Measurements from ENCODE around the gene LAMB1.

The LAMB1 gene

DNA sequence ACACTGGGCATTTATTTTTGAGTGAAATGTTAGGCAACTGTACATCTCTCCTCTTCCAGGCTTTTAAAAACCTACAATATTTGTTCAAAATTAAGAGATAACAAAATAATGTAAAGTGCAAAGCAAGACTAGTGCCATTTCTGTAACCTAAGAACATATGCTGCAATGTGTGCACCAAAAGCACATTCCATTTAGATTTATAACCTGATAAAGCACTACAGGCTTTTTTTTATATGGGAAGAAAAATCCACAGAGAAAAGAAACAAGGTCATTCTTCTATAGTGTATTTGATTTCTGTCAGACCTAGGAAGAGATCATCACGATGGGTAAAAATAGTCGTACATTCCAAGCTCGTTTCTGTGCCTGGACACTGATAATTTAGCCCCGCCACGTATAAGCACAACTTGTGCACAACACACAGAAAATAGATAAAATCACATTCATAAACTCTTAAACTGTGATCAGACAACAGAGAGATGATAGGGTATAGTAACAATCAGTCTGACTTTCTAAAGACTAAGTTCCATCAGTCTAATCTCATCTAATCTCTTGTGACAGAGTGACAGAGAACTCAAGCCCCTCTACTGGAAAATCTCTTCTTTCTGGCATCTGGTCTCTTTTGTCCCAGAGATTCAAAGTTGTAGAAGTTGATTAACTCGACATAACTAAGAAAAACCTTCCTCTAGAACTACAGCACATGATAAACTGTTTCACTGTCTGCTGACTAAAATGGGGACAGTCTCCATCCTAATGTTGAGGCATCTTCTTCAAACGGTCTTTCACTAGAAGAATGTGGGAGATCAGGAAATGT lies 6.7 kb downstream of the LAMB1 start:
- peak; percentile 65 for DNase-seq
- Histone ChIP-seq H3K27me3 (ENCODE audit: control insufficient read depth in 1 of 2, insufficient read depth in 1 of 2, low read length in 2 of 2) (no peaks in the 10 kb centered on the region), H3K23ac (ENCODE audit: low read length in 2 of 2) (no peak overlapping the region), H3K27ac (ENCODE audit: low read length, poor library complexity, severe bottlenecking) (peak overlapping the region; percentile 97), H2BK15ac (ENCODE audit: low read depth, poor library complexity, severe bottlenecking) (no peak overlapping the region), H3K9me3 (ENCODE audit: control insufficient read depth, low read length) (no peaks in the 10 kb centered on the region), H3K9ac (ENCODE audit: low read length) (peak overlapping the region; percentile 61), H4K91ac (ENCODE audit: low read length) (no peak overlapping the region), H3K14ac (ENCODE audit: low read length in 2 of 2) (no peak overlapping the region), H2AFZ (ENCODE audit: low read depth, low read length) (no peak overlapping the region), H2AK5ac (ENCODE audit: low read length, severe bottlenecking) (peak overlapping the region; percentile 62), H4K8ac (ENCODE audit: low read length) (no peak overlapping the region), H2BK120ac (ENCODE audit: low read depth, low read length) (no peak overlapping the region), H2BK12ac (ENCODE audit: low read length in 2 of 2) (peak overlapping the region in 1 of 2 experiments; percentile 77), H3K4me3 (ENCODE audit: insufficient read depth in 1 of 2, low read depth in 1 of 2, low read length in 2 of 2) (no peak overlapping the region), H3K4ac (ENCODE audit: low read depth in 1 of 2, low read length in 2 of 2) (no peak overlapping the region), H3K79me1 (replicated peaks; ENCODE audit: low read length, poor library complexity, severe bottlenecking) (peaks cover 3% of the 10 kb centered on the region), H3K4me1 (ENCODE audit: control insufficient read depth, insufficient read depth, low read depth, low read length) (peaks cover 5% of the 10 kb centered on the region), H2BK5ac (ENCODE audit: low read depth, low read length, poor library complexity, severe bottlenecking) (peak overlapping the region; percentile 68), H3K4me2 (ENCODE audit: low read length, poor library complexity, severe bottlenecking) (no peak overlapping the region), H3K18ac (ENCODE audit: low read depth in 1 of 2, low read length in 2 of 2) (no peak overlapping the region), H3K36me3 (ENCODE audit: control insufficient read depth in 1 of 2, insufficient read depth in 2 of 2, low read depth in 1 of 2, low read length in 2 of 2) (peaks cover 26 to 81% of the 10 kb centered on the region in 2 experiments)
- 10% methylated on average over 5 of the region's 7 CpGs for WGBS

- H4K8ac ChIP-seq (ENCODE audit: low read length): no peak overlapping the region
- H2BK12ac ChIP-seq (ENCODE audit: low read length in 2 of 2): no peak overlapping the region
- no peak overlapping the region for H2BK120ac ChIP-seq (ENCODE audit: low read depth, low read length)
- peak overlapping the region; percentile 97 for H3K27ac ChIP-seq (ENCODE audit: low read length, poor library complexity, severe bottlenecking)
- peak overlapping the region in 1 of 2 experiments; percentile 53 for H3K18ac ChIP-seq (ENCODE audit: low read depth in 1 of 2, low read length in 2 of 2)
- peak; percentile 88 for DNase-seq
- H3K79me1 ChIP-seq (replicated peaks; ENCODE audit: low read length, poor library complexity, severe bottlenecking): peaks cover 3% of the 10 kb centered on the region
- no peak overlapping the region for H4K91ac ChIP-seq (ENCODE audit: low read length)
- peak overlapping the region; percentile 3 for H2BK5ac ChIP-seq (ENCODE audit: low read depth, low read length, poor library complexity, severe bottlenecking)
- no peak overlapping the region for H3K4me2 ChIP-seq (ENCODE audit: low read length, poor library complexity, severe bottlenecking)
- no peaks in the 10 kb centered on the region for H3K27me3 ChIP-seq (ENCODE audit: control insufficient read depth in 1 of 2, insufficient read depth in 1 of 2, low read length in 2 of 2)
- H3K14ac ChIP-seq (ENCODE audit: low read length in 2 of 2): no peak overlapping the region
- peaks cover 24 to 80% of the 10 kb centered on the region in 2 experiments for H3K36me3 ChIP-seq (ENCODE audit: control insufficient read depth in 1 of 2, insufficient read depth in 2 of 2, low read depth in 1 of 2, low read length in 2 of 2)
- H2AFZ ChIP-seq (ENCODE audit: low read depth, low read length): no peak overlapping the region
- H3K9ac ChIP-seq (ENCODE audit: low read length): peak overlapping the region; percentile 61
- H3K4me3 ChIP-seq (ENCODE audit: insufficient read depth in 1 of 2, low read depth in 1 of 2, low read length in 2 of 2): peak overlapping the region in 1 of 2 experiments; percentile 30
- H3K9me3 ChIP-seq (ENCODE audit: control insufficient read depth, low read length): no peaks in the 10 kb centered on the region
- no peak overlapping the region for H2BK15ac ChIP-seq (ENCODE audit: low read depth, poor library complexity, severe bottlenecking)
- H3K4me1 ChIP-seq (ENCODE audit: control insufficient read depth, insufficient read depth, low read depth, low read length): peaks cover 5% of the 10 kb centered on the region
- H3K4ac ChIP-seq (ENCODE audit: low read depth in 1 of 2, low read length in 2 of 2): no peak overlapping the region
- 0% methylated on average over 4 of the region's 6 CpGs for WGBS
- no peak overlapping the region for H3K23ac ChIP-seq (ENCODE audit: low read length in 2 of 2)
- H2AK5ac ChIP-seq (ENCODE audit: low read length, severe bottlenecking): peak overlapping the region; percentile 54
Measured at GRCh38 chr7:107995184-107996071, 7.5 kb downstream of the LAMB1 start.

DNA sequence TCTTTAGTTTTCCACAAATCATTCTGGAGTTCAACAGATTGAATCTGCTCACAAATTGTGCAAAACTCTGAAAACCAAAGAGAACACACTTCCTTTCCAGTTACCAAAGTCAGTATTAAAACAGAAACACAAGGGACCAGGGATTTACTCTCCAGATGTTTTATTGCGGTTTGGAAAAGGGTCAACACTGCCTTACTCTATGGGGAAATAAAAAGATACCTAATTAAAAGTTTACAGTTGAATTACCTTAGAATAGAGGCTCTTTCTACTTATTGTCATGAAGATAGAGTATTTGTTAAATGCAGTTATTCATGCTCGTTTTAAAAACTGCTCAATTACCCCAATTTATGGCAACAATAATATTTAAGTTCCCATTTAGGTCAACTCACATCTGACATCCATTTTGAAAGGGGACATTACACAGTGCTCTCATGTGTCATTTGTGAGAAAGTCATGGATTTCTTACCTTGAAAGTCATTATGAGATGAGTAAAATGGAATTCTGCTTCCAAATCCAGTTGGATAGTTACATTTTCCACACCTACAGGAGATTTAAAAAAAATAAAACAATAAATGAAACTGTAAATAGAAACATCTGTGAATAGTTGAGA lies 8.4 kb downstream of the LAMB1 start:
- Histone ChIP-seq H2BK5ac (ENCODE audit: low read depth, low read length, poor library complexity, severe bottlenecking) (no peak overlapping the region), H3K4ac (ENCODE audit: low read depth in 1 of 2, low read length in 2 of 2) (no peak overlapping the region), H3K36me3 (ENCODE audit: control insufficient read depth in 1 of 2, insufficient read depth in 2 of 2, low read depth in 1 of 2, low read length in 2 of 2) (peaks cover 24 to 75% of the 10 kb centered on the region in 2 experiments), H4K91ac (ENCODE audit: low read length) (no peak overlapping the region), H3K9me3 (ENCODE audit: control insufficient read depth, low read length) (no peaks in the 10 kb centered on the region), H3K4me2 (ENCODE audit: low read length, poor library complexity, severe bottlenecking) (no peak overlapping the region), H2AK5ac (ENCODE audit: low read length, severe bottlenecking) (no peak overlapping the region), H2BK12ac (ENCODE audit: low read length in 2 of 2) (no peak overlapping the region), H3K27me3 (ENCODE audit: control insufficient read depth in 1 of 2, insufficient read depth in 1 of 2, low read length in 2 of 2) (no peaks in the 10 kb centered on the region), H3K4me1 (ENCODE audit: control insufficient read depth, insufficient read depth, low read depth, low read length) (peaks cover 6% of the 10 kb centered on the region), H3K18ac (ENCODE audit: low read depth in 1 of 2, low read length in 2 of 2) (no peak overlapping the region), H3K4me3 (ENCODE audit: insufficient read depth in 1 of 2, low read depth in 1 of 2, low read length in 2 of 2) (no peak overlapping the region), H3K79me1 (replicated peaks; ENCODE audit: low read length, poor library complexity, severe bottlenecking) (peaks cover 3% of the 10 kb centered on the region), H2BK15ac (ENCODE audit: low read depth, poor library complexity, severe bottlenecking) (no peak overlapping the region), H3K27ac (ENCODE audit: low read length, poor library complexity, severe bottlenecking) (peak overlapping the region; percentile 54), H3K14ac (ENCODE audit: low read length in 2 of 2) (no peak overlapping the region), H3K9ac (ENCODE audit: low read length) (peak overlapping the region; percentile 9), H2AFZ (ENCODE audit: low read depth, low read length) (no peak overlapping the region), H4K8ac (ENCODE audit: low read length) (no peak overlapping the region), H2BK120ac (ENCODE audit: low read depth, low read length) (no peak overlapping the region), H3K23ac (ENCODE audit: low read length in 2 of 2) (no peak overlapping the region)
- DNase-seq: no peak
- no CpG with 5 or more reads among the region's 2 CpGs for whole genome bisulfite sequencing
